Adipocyte (in vitro differentiated cells): Measurements from ENCODE around the gene DUOX1.

ENCODE experiments used
- DNase-seq: peaks from one replicate; pipeline ENCODE4 v3.0.0-alpha.2; 2015; ENCODE audit warnings: low read depth
- H3K27me3 ChIP-seq: replicated peaks from 2 replicates; pipeline ENCODE4 v1.7.0; 2013; ENCODE audit warnings: mild to moderate bottlenecking, low read length, moderate library complexity; ENCODE audit not compliant: control insufficient read depth, insufficient read depth
- H3K36me3 ChIP-seq: 2 replicates; pipeline ENCODE4 v1.7.0; 2013; ENCODE audit warnings: low read length, mild to moderate bottlenecking, moderate library complexity; ENCODE audit not compliant: control insufficient read depth, insufficient read depth, severe bottlenecking
- H3K4me1 ChIP-seq: 2 replicates; pipeline ENCODE4 v1.7.0; 2013; ENCODE audit warnings: mild to moderate bottlenecking, low read length, moderate library complexity; ENCODE audit not compliant: control insufficient read depth, insufficient read depth
- H3K4me3 ChIP-seq: 2 replicates; pipeline ENCODE4 v1.7.0; 2013; ENCODE audit warnings: mild to moderate bottlenecking, low read length, moderate library complexity
- H3K9ac ChIP-seq: 2 replicates; pipeline ENCODE4 v1.7.0; 2013; ENCODE audit warnings: mild to moderate bottlenecking, low read length, moderate library complexity
- H3K9me3 ChIP-seq: 2 replicates; pipeline ENCODE4 v1.7.0; 2013; ENCODE audit warnings: mild to moderate bottlenecking, low read length, moderate library complexity; ENCODE audit not compliant: control insufficient read depth

The DUOX1 gene

GRCh38 chr15:45116482-45117307 lies 13.1 kb upstream of the DUOX1 start:
- no peak overlapping the region for H3K9ac ChIP-seq
- peaks cover 7% of the 10 kb centered on the region for H3K4me1 ChIP-seq
- H3K4me3 ChIP-seq: no peak overlapping the region
- peaks cover 63% of the 10 kb centered on the region for H3K27me3 ChIP-seq
- H3K9me3 ChIP-seq: no peaks in the 10 kb centered on the region
- DNase-seq: no peak
- no peaks in the 10 kb centered on the region for H3K36me3 ChIP-seq

- H3K4me3 ChIP-seq: peak overlapping the region; percentile 12
These were observed 12.3 kb upstream of the DUOX1 start for GRCh38 chr15:45117308-45118130.

GRCh38 chr15:45118131-45118588 lies 11.6 kb upstream of the DUOX1 start:
- DNase-seq: peak; percentile 97
- no peaks in the 10 kb centered on the region for H3K9me3 ChIP-seq
- peaks cover 3% of the 10 kb centered on the region for H3K4me1 ChIP-seq
- H3K4me3 ChIP-seq: peak overlapping the region; percentile 12
- H3K9ac ChIP-seq: no peak overlapping the region
- peaks cover 50% of the 10 kb centered on the region for H3K27me3 ChIP-seq
- H3K36me3 ChIP-seq: no peaks in the 10 kb centered on the region

More at GRCh38 chr15:45117308-45118130, 12.3 kb upstream of the DUOX1 start:
- H3K36me3 ChIP-seq: no peaks in the 10 kb centered on the region
- no peak for DNase-seq
- H3K4me1 ChIP-seq: peaks cover 4% of the 10 kb centered on the region
- peaks cover 56% of the 10 kb centered on the region for H3K27me3 ChIP-seq
- H3K9me3 ChIP-seq: no peaks in the 10 kb centered on the region
- no peak overlapping the region for H3K9ac ChIP-seq

GRCh38 chr15:45118996-45119395 lies 10.8 kb upstream of the DUOX1 start:
- Histone ChIP-seq H3K27me3 (peaks cover 42% of the 10 kb centered on the region), H3K4me3 (no peak overlapping the region), H3K4me1 (peaks cover 3% of the 10 kb centered on the region), H3K9me3 (no peaks in the 10 kb centered on the region), H3K36me3 (no peaks in the 10 kb centered on the region), H3K9ac (no peak overlapping the region)
- DNase-seq: no peak

- Histone ChIP-seq H3K9me3 (no peaks in the 10 kb centered on the region), H3K4me3 (no peak overlapping the region), H3K9ac (no peak overlapping the region), H3K4me1 (peaks cover 3% of the 10 kb centered on the region), H3K36me3 (no peaks in the 10 kb centered on the region), H3K27me3 (peaks cover 37% of the 10 kb centered on the region)
- no peak for DNase-seq
These were observed 9.5 kb upstream of the DUOX1 start for GRCh38 chr15:45120081-45120972.

- no peak for DNase-seq
- no peak overlapping the region for H3K9ac ChIP-seq
- H3K9me3 ChIP-seq: no peaks in the 10 kb centered on the region
- no peaks in the 10 kb centered on the region for H3K36me3 ChIP-seq
- peaks cover 3% of the 10 kb centered on the region for H3K4me1 ChIP-seq
- H3K27me3 ChIP-seq: peaks cover 36% of the 10 kb centered on the region
- no peak overlapping the region for H3K4me3 ChIP-seq
These were observed 8.8 kb upstream of the DUOX1 start for GRCh38 chr15:45121020-45121419.

- H3K4me1 ChIP-seq: peaks cover 3% of the 10 kb centered on the region
- peak; percentile 61 for DNase-seq
- peaks cover 32% of the 10 kb centered on the region for H3K27me3 ChIP-seq
- no peak overlapping the region for H3K4me3 ChIP-seq
- no peaks in the 10 kb centered on the region for H3K36me3 ChIP-seq
- no peaks in the 10 kb centered on the region for H3K9me3 ChIP-seq
- H3K9ac ChIP-seq: no peak overlapping the region
These were observed 7.9 kb upstream of the DUOX1 start for GRCh38 chr15:45121706-45122417.

GRCh38 chr15:45122719-45123118 lies 7.1 kb upstream of the DUOX1 start:
- no peak overlapping the region for H3K9ac ChIP-seq
- no peaks in the 10 kb centered on the region for H3K9me3 ChIP-seq
- no peak for DNase-seq
- no peaks in the 10 kb centered on the region for H3K36me3 ChIP-seq
- no peak overlapping the region for H3K4me3 ChIP-seq
- H3K4me1 ChIP-seq: peaks cover 2% of the 10 kb centered on the region
- H3K27me3 ChIP-seq: peaks cover 28% of the 10 kb centered on the region

- Histone ChIP-seq H3K9me3 (no peaks in the 10 kb centered on the region), H3K9ac (no peak overlapping the region), H3K4me1 (no peaks in the 10 kb centered on the region), H3K4me3 (no peak overlapping the region), H3K27me3 (peaks cover 34% of the 10 kb centered on the region), H3K36me3 (no peaks in the 10 kb centered on the region)
- DNase-seq: no peak
These were observed 6.4 kb upstream of the DUOX1 start for GRCh38 chr15:45123397-45123796.

- peaks cover 48% of the 10 kb centered on the region for H3K27me3 ChIP-seq
- H3K9ac ChIP-seq: no peak overlapping the region
- no peaks in the 10 kb centered on the region for H3K9me3 ChIP-seq
- no peaks in the 10 kb centered on the region for H3K4me1 ChIP-seq
- H3K36me3 ChIP-seq: no peaks in the 10 kb centered on the region
- no peak overlapping the region for H3K4me3 ChIP-seq
- DNase-seq: peak; percentile 42
These were observed 3.1 kb upstream of the DUOX1 start for GRCh38 chr15:45126535-45127158.
